Sciatic nerve (tissue), 2 donors: ENCODE data around the gene KLHL3. TPM values are rescaled to one million over a fixed set of nuclear protein-coding genes. Genes with fewer than 3 reads are reported as not detected.

Experiments used
- ATAC-seq: fragments of 200-7000 bp; cut with Tn5 transposase; one replicate; pipeline ENCODE4 v1.9.1; 2020; ENCODE audit warnings: mild to moderate bottlenecking, moderate library complexity
- DNase-seq: peaks from one replicate; pipeline ENCODE4 v3.0.0-alpha.2; 2020; ENCODE audit warnings: low spot score
- intact Hi-C: fragments of 100-400 bp; cut with DNase I; formaldehyde crosslinking; loops from one replicate; pipeline ENCODE4 v1.14.2; 2022
- total RNA-seq: library from RNA; stranded (reverse); fragmentation: NEBNext Ultra II Directional; extraction: Animal tissue kit (Norgen Biotek cat#: 25700); gene quantifications from one replicate; pipeline ENCODE4 v1.2.1, GENCODE V29; 2021
- donor health status: DM: no; HTN: no; CAD: no.
- donor health status: DM: no; HTN: no; CAD: no.

KLHL3 gene
- total RNA-seq, 1 donor from 2014 or later: 32.8 TPM

- DNase-seq (no peak), ATAC-seq (no peak)
- intact Hi-C loops: no loop called here
Measured at GRCh38 chr5:137603891-137604290, 132.0 kb downstream of the KLHL3 start.

- DNase-seq (no peak), ATAC-seq (no peak)
- intact Hi-C loops: no loop called here
Measured at GRCh38 chr5:137603356-137603755, 132.5 kb downstream of the KLHL3 start.

GRCh38 chr5:137602721-137603273, 133.1 kb downstream of the KLHL3 start:
- ATAC-seq: no peak
- DNase-seq: no peak
- intact Hi-C loops: no loop called here

GRCh38 chr5:137600721-137601360, 135.0 kb downstream of the KLHL3 start:
- intact Hi-C loops: no loop called here
- ATAC-seq: no peak
- no peak for DNase-seq

- intact Hi-C loops: no loop called here
- no peak for DNase-seq
- ATAC-seq: no peak
Measured at GRCh38 chr5:137599457-137599856, 136.4 kb downstream of the KLHL3 start.

GRCh38 chr5:137598399-137598798, 137.5 kb downstream of the KLHL3 start:
- no peak for ATAC-seq
- intact Hi-C loops: no loop called here

GRCh38 chr5:137596941-137597340, 138.9 kb downstream of the KLHL3 start:
- intact Hi-C loops: no loop called here
- no peak for DNase-seq
- ATAC-seq: no peak

More at GRCh38 chr5:137598399-137598798, 137.5 kb downstream of the KLHL3 start:
- no peak for DNase-seq

- intact Hi-C loops: no loop called here
- no peak for DNase-seq
- ATAC-seq: no peak
Measured at GRCh38 chr5:137595396-137596079, 140.4 kb downstream of the KLHL3 start.

GRCh38 chr5:137594717-137595116, 141.2 kb downstream of the KLHL3 start:
- intact Hi-C loops: no loop called here
- ATAC-seq: no peak
- no peak for DNase-seq

- intact Hi-C loops: no loop called here
- DNase-seq: no peak
- ATAC-seq: no peak
Measured at GRCh38 chr5:137592317-137592716, 143.6 kb downstream of the KLHL3 start.

- intact Hi-C loops: no loop called here
- DNase-seq (no peak), ATAC-seq (no peak)
Measured at GRCh38 chr5:137589185-137589584, 146.7 kb downstream of the KLHL3 start.

GRCh38 chr5:137587919-137588318, 148.0 kb downstream of the KLHL3 start:
- intact Hi-C loops: no loop called here
- ATAC-seq (no peak), DNase-seq (no peak)

- intact Hi-C loops: no loop called here
- DNase-seq: no peak
- no peak for ATAC-seq
Measured at GRCh38 chr5:137584262-137584661, 151.6 kb downstream of the KLHL3 start.

- intact Hi-C loops: no loop called here
- ATAC-seq: no peak
Measured at GRCh38 chr5:137583129-137583528, 152.8 kb downstream of the KLHL3 start.

GRCh38 chr5:137582218-137582617, 153.7 kb downstream of the KLHL3 start:
- intact Hi-C loops: no loop called here
- DNase-seq: no peak
- no peak for ATAC-seq

More at GRCh38 chr5:137583129-137583528, 152.8 kb downstream of the KLHL3 start:
- DNase-seq: no peak

GRCh38 chr5:137581776-137582175, 154.1 kb downstream of the KLHL3 start:
- ATAC-seq (no peak), DNase-seq (no peak)
- intact Hi-C loops: no loop called here

GRCh38 chr5:137580030-137580429, 155.9 kb downstream of the KLHL3 start:
- ATAC-seq: no peak
- DNase-seq: no peak
- intact Hi-C loops: no loop called here

- intact Hi-C loops: no loop called here
- DNase-seq: no peak
- ATAC-seq: no peak
Measured at GRCh38 chr5:137575847-137576246, 160.0 kb downstream of the KLHL3 start.

GRCh38 chr5:137575211-137575610, 160.7 kb downstream of the KLHL3 start:
- intact Hi-C loops: no loop called here
- ATAC-seq (no peak), DNase-seq (no peak)

GRCh38 chr5:137573376-137573775, 162.5 kb downstream of the KLHL3 start:
- no peak for DNase-seq
- no peak for ATAC-seq
- intact Hi-C loops: no loop called here
